Omental fat pad (tissue), 4 donors: ENCODE results near the gene SOCS7. TPM values are rescaled to one million over a fixed set of nuclear protein-coding genes. Genes with fewer than 3 reads are reported as not detected.

Experiments used
- ATAC-seq: fragments of 150-250 bp; one replicate; pipeline ENCODE4 v1.9.1; 2016; ENCODE audit warnings: mild to moderate bottlenecking, moderate library complexity; ENCODE audit not compliant: low FRiP score
- DNase-seq: peaks from one replicate; pipeline ENCODE4 v3.0.0-alpha.2; 2019; ENCODE audit warnings: low spot score
- total RNA-seq, 4 donors: library from RNA; depleted of rRNA; stranded (reverse); fragments of >200 nt; gene quantifications; one replicate each; pipeline ENCODE4 v1.1.0, GENCODE V29; 2016
- TF ChIP-seq, protein P1 (sequence below), 3 donors: fragments of 450-650 bp; IDR thresholded peaks; one replicate each; pipeline ENCODE4 v1.5.1; 2016 to 2017; ENCODE audit warnings: antibody characterized with exemption in 3 of 3, mild to moderate bottlenecking in 3 of 3, moderate library complexity in 2 of 3

Gene SOCS7
- total RNA-seq, 4 donors from 2014 or later: 10.2 to 17.7 (median 12.9) TPM

DNA sequence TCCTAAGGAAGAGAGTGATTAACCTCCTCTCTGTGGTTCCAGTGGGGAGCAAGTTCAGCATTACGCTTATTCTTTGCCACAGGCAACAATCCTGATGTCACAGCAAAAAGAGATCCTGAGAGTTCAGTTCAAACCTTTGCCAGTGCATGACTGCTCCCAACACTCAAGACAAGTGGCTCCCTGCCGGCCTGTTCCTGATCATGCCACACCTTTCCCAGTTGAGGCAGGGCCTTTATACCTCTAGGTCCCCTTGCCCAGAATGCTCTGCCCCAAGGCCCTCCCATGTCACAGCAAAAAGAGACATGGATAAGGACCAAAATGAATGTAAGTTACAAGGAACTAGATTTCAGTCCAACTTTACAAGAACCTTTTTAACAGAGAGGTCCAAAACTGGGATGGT, 45.6 kb downstream of the SOCS7 start:
- DNase-seq: no peak
- ATAC-seq: no peak
- TF ChIP-seq, protein P1, sequence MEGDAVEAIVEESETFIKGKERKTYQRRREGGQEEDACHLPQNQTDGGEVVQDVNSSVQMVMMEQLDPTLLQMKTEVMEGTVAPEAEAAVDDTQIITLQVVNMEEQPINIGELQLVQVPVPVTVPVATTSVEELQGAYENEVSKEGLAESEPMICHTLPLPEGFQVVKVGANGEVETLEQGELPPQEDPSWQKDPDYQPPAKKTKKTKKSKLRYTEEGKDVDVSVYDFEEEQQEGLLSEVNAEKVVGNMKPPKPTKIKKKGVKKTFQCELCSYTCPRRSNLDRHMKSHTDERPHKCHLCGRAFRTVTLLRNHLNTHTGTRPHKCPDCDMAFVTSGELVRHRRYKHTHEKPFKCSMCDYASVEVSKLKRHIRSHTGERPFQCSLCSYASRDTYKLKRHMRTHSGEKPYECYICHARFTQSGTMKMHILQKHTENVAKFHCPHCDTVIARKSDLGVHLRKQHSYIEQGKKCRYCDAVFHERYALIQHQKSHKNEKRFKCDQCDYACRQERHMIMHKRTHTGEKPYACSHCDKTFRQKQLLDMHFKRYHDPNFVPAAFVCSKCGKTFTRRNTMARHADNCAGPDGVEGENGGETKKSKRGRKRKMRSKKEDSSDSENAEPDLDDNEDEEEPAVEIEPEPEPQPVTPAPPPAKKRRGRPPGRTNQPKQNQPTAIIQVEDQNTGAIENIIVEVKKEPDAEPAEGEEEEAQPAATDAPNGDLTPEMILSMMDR (IDR thresholded peaks at IDR 0.05): no peak

DNA sequence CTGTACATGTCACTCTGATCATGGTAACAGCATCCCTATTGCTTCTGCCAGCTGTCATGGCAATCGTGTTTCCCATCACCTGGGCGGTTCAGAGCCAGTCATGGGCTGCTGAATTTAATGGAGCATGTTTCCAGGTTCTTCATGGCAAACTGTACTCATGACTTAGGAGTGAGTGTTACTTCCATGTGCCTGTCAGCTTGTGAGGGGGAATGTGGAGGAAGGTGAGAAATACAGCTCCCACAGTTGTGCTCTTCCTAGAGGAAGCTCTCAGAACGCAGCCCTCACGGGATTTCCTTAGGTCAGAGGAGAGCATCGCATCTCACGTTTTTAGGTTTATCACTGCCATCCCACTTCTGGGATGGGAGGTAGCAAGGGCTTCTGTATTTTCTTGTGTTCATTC, 48.6 kb downstream of the SOCS7 start:
- TF ChIP-seq, protein P1 (IDR thresholded peaks at IDR 0.05): no peak
- DNase-seq: no peak
- no peak for ATAC-seq

DNA sequence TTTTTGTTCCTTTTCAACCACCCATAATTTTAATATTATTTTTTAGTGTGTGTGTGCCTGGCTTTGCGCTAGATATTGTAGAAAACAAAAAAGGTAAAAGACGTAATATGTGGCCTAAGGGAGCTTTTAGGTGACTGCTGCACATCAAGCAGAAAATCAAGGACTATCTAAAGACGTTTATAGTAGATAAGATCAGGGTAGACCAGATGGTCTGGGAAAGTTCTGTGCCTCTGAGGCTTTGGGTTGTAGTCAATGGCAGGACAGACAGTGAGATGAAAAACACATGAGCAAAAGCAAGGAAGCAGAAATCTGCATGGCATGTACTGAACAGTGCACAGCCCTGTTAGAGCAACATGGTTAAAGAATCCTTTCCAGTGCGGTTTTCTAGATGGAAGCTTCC, 49.8 kb downstream of the SOCS7 start:
- TF ChIP-seq, protein P1 (IDR thresholded peaks at IDR 0.05): no peak
- DNase-seq (no peak), ATAC-seq (no peak)

DNA sequence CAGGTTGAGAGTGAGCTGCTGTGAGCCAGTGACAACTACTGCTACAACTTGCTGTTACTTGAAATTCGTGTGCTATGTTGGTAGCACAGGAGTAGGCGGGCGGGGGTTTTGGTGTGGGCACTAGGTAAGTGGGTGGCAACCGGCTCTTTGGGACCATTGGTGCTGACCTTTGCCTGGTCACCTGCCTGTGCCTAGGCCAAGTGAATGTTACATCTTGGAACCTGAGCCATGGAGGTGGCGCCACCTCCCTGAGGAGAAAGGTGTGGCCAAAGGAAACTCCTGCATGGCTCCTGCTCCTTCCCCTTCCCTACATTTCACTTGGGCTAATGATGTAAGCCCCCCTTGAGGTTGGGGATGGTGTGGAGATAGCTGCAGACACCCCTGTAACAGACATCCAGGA, 51.3 kb downstream of the SOCS7 start:
- DNase-seq: no peak
- no peak for ATAC-seq
- TF ChIP-seq, protein P1 (IDR thresholded peaks at IDR 0.05): no peak

DNA sequence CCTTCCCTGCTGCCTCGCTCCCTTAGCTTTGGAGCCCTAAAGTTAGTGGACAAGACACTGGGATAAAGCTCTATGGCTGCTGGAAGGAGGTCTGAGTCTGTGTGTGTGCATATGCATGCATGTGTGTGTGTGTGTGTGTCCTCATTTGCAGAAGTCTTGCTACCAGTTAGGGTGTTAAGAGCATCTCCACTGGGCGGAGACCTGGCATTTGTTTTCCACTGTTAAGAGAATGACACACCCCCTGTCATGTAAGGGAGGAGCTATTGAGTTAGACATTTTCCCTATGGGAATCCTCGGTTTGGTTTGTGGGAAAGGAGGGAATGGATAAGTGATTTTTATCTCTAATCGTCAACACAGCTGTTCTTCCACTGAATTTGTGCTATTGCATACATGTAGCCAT, 51.8 kb downstream of the SOCS7 start:
- TF ChIP-seq, protein P1 (IDR thresholded peaks at IDR 0.05): no peak
- DNase-seq (no peak), ATAC-seq (no peak)

DNA sequence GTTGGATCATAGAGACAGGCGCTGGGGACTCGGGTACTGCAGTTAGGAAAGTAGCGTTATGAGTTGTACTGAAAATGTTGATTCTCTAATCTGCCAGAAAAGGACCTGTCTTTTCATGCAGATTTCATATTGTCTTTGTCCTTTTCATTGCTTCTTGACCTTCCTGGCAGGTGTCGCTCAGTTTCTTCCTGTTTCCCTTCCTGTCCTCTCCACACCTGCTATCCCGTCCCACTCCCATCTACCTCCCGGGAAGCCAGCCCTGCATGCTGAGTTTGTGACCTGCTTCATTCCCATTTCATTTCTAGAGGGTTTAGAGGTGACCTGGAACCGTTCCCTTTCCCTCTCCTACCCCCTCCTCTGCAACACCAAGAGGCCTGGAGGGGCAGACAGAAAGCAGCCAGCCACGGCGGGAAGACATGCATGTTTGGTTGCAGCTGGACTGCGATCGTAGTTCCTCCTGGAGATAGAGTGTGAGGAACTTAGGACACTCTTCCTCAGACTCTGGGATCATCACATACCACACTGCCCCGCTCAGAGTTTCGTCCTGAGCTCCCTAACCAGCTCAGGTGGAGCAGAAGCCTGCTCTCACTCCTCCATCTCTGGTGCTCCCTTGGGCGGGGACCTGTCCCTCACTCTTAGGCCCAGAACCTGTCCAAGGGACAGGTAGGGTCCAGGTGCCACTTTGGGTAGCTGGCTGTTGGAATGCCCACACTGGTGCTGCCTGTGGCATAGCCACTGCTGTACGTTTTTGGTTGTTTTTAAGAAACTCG, 52.7 kb downstream of the SOCS7 start:
- DNase-seq: no peak
- TF ChIP-seq, protein P1 (IDR thresholded peaks at IDR 0.05): no peak

DNA sequence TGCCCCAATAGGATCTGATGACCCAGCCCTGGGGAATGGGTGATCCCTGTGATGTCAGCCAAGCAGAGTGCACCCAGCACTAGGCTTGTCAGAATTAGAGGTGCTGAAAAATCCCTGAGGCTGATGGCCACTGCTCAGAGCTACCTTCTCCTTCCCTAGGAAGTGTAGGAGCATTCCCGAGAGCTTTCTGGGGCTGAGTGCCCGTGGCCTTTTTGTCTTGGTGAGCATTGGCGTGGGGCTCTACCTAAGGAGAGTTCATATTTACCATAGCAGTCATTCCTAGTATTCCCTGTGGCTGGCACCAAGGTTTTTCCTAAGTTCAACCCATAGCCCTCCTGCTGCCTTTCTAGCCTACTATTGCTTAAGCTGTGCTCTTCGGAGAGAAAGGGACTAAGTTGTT, 54.0 kb downstream of the SOCS7 start:
- no peak for DNase-seq
- TF ChIP-seq, protein P1 (IDR thresholded peaks at IDR 0.05): no peak
- ATAC-seq: no peak

More for the DNA sequence above, 52.7 kb downstream of the SOCS7 start:
- ATAC-seq: no peak
